ENCODE data around the gene CEP170B.

DNA sequence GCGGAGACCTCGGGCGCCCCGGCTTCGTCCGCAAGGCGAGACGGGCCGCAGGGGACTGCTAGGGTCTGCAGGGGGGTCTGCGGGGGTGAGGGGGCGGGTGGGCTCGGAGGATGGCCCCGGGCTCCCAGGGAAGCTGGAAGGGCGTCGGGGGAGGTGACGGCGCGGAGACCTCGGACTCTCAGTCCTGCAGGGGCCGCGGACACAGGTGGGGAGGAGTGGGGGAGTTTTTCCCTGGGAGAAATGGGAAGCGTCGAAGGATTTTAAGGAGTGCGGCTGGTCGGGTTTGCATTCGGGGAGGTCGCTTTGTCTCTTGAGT is 38.2 kb upstream of the CEP170B start:
- TF ChIP-seq, protein P1, sequence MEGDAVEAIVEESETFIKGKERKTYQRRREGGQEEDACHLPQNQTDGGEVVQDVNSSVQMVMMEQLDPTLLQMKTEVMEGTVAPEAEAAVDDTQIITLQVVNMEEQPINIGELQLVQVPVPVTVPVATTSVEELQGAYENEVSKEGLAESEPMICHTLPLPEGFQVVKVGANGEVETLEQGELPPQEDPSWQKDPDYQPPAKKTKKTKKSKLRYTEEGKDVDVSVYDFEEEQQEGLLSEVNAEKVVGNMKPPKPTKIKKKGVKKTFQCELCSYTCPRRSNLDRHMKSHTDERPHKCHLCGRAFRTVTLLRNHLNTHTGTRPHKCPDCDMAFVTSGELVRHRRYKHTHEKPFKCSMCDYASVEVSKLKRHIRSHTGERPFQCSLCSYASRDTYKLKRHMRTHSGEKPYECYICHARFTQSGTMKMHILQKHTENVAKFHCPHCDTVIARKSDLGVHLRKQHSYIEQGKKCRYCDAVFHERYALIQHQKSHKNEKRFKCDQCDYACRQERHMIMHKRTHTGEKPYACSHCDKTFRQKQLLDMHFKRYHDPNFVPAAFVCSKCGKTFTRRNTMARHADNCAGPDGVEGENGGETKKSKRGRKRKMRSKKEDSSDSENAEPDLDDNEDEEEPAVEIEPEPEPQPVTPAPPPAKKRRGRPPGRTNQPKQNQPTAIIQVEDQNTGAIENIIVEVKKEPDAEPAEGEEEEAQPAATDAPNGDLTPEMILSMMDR (IDR thresholded peaks at IDR 0.05) = no peak
- no peak for TF ChIP-seq EZH2 (IDR thresholded peaks at IDR 0.05; ENCODE audit: borderline replicate concordance, insufficient read depth, low read depth, low read length, poor library complexity, severe bottlenecking)
